Neutrophil (primary cell): Measurements from ENCODE around the gene ANKRD13B.
"Not testable (repeated sequence)": the region's sequence is repeated elsewhere in the genome, so short reads cannot be mapped to it uniquely, and the experiment has no call there.

Experiments
- H3K27ac ChIP-seq: fragments of 200-600 bp; sonication (generic); 2 replicates; pipeline ENCODE4 v1.5.1; 2016; ENCODE audit warnings: mild to moderate bottlenecking, moderate library complexity
- H3K27me3 ChIP-seq: fragments of 200-600 bp; sonication (generic); 2 replicates; pipeline ENCODE4 v1.6.0; 2016; ENCODE audit warnings: mild to moderate bottlenecking
- H3K36me3 ChIP-seq: fragments of 200-600 bp; sonication (generic); 2 replicates; pipeline ENCODE4 v1.5.1; 2017
- H3K4me1 ChIP-seq, 2 experiments: fragments of 200-600 bp in 1 of 2; sonication (generic) in 1 of 2; 1 replicate in 1 of 2; 2 replicates in 1 of 2; pipeline versions ENCODE4 v1.5.1 to v1.6.1; 2013 to 2016; ENCODE audit warnings: low read depth in 1 of 2, low read length in 1 of 2, mild to moderate bottlenecking in 1 of 2, moderate library complexity in 1 of 2; ENCODE audit not compliant: control insufficient read depth in 1 of 2, insufficient read depth in 1 of 2
- H3K4me3 ChIP-seq, 2 experiments: fragments of 200-600 bp in 1 of 2; sonication (generic) in 1 of 2; 1 replicate in 1 of 2; 2 replicates in 1 of 2; pipeline ENCODE4 v1.5.1; 2013 to 2016; ENCODE audit warnings: low read depth in 1 of 2, low read length in 1 of 2, mild to moderate bottlenecking in 1 of 2, moderate library complexity in 1 of 2
- H3K9me3 ChIP-seq: fragments of 200-600 bp; sonication (generic); 2 replicates; pipeline ENCODE4 v1.5.1; 2016
- TF ChIP-seq, protein P1 (sequence below): fragments of 200-600 bp; sonication (generic); IDR thresholded peaks from 2 replicates; pipeline ENCODE4 v1.5.1; 2016; ENCODE audit warnings: antibody characterized with exemption

ANKRD13B gene

GRCh38 chr17:29555840-29556239, 37.1 kb upstream of the ANKRD13B start:
- TF ChIP-seq, protein P1, sequence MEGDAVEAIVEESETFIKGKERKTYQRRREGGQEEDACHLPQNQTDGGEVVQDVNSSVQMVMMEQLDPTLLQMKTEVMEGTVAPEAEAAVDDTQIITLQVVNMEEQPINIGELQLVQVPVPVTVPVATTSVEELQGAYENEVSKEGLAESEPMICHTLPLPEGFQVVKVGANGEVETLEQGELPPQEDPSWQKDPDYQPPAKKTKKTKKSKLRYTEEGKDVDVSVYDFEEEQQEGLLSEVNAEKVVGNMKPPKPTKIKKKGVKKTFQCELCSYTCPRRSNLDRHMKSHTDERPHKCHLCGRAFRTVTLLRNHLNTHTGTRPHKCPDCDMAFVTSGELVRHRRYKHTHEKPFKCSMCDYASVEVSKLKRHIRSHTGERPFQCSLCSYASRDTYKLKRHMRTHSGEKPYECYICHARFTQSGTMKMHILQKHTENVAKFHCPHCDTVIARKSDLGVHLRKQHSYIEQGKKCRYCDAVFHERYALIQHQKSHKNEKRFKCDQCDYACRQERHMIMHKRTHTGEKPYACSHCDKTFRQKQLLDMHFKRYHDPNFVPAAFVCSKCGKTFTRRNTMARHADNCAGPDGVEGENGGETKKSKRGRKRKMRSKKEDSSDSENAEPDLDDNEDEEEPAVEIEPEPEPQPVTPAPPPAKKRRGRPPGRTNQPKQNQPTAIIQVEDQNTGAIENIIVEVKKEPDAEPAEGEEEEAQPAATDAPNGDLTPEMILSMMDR: no peak
- Histone ChIP-seq H3K27me3 (no peaks in the 10 kb centered on the region), H3K27ac (no peak overlapping the region), H3K4me3 (no peak overlapping the region), H3K4me1 (no peaks in the 10 kb centered on the region), H3K36me3 (no peaks in the 10 kb centered on the region), H3K9me3 (no peaks in the 10 kb centered on the region)

DNA sequence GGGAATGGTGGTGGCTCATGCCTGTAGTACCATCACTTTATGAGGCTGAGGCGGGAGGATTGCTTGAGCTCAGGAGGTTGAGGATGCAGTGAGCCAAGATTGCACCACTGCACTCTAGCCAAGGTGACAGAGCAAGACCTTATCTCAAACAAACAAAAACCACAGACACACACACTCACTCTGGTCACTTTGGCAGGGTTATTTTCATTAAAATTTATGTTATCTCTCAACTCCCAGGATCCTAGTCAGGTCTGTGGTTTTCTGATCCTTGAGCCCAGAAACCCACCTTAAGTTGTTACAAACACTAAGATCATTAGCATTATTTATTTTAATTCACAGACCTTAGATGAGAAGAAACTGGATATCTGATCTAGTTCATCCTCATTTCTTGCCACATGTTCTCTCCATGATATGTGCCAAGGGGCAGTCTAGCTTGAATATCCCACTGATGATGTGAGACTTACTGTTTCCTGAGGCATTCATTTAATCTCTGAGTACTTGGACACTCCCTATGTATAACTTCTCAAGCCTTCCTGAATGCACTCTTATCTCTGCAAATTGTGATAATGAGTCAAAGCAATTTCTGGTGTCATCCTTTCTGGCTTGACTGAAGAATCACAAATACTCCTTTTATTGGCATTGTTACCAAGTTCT, 35.7 kb upstream of the ANKRD13B start:
- TF ChIP-seq, protein P1: no peak
- peaks cover 9% of the 10 kb centered on the region for H3K27me3 ChIP-seq
- no peaks in the 10 kb centered on the region for H3K4me1 ChIP-seq
- H3K36me3 ChIP-seq: no peaks in the 10 kb centered on the region
- no peaks in the 10 kb centered on the region for H3K9me3 ChIP-seq
- H3K4me3 ChIP-seq: no peak overlapping the region
- no peak overlapping the region for H3K27ac ChIP-seq

DNA sequence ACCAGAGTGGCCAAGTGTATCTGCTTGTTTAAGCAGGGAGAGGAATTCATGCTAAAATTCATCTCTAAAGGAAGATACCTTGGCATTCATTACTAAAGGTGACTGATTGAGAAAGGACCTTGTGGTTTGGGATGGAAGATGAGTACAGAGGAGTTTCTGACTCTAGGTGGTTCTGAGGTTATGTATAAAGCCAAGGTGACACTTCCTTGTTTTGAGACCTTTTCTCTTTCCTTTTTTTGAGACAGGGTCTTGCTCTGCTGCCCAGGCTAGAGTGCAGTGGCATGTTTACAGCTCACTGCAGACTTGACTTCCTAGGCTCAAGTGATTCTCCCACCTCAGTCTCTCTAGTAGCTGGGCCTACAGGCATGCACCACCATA, 35.2 kb upstream of the ANKRD13B start:
- Histone ChIP-seq H3K4me1 (no peaks in the 10 kb centered on the region), H3K36me3 (no peaks in the 10 kb centered on the region), H3K9me3 (no peaks in the 10 kb centered on the region), H3K4me3 (no peak overlapping the region), H3K27ac (no peak overlapping the region), H3K27me3 (peaks cover 9% of the 10 kb centered on the region)
- TF ChIP-seq, protein P1: no peak

GRCh38 chr17:29558139-29558538, 34.8 kb upstream of the ANKRD13B start:
- not testable (repeated sequence) for H3K27ac ChIP-seq, H3K27me3 ChIP-seq, H3K4me3 ChIP-seq, H3K4me1 ChIP-seq, H3K36me3 ChIP-seq, H3K9me3 ChIP-seq

GRCh38 chr17:29559640-29560039, 33.3 kb upstream of the ANKRD13B start:
- H3K27me3 ChIP-seq: peaks cover 13% of the 10 kb centered on the region
- no peak overlapping the region for H3K27ac ChIP-seq
- H3K9me3 ChIP-seq: no peaks in the 10 kb centered on the region
- H3K4me1 ChIP-seq: no peaks in the 10 kb centered on the region
- TF ChIP-seq, protein P1: no peak
- no peak overlapping the region for H3K4me3 ChIP-seq
- no peaks in the 10 kb centered on the region for H3K36me3 ChIP-seq

DNA sequence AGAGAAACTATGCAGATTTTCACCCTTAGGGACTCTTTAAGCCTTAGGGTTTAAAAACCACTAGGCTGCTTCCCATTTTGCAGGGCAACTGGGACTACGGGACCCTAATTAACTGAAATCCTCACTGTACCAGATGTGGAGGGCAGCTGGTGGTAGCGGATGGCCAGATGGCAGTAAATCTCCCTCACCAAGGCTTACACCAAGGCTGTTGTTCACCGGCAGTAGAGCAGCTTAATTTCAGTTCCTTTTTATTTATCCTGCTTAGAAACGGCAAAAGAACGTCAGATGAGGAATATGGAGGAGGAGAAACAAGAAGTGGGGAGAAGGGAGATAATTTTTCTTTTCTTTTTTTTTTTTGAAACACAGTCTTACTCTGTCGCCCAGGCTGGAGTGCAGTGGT, 32.6 kb upstream of the ANKRD13B start:
- Histone ChIP-seq H3K4me1 (peaks cover 0 to under 1% of the 10 kb centered on the region in 2 experiments), H3K36me3 (no peaks in the 10 kb centered on the region), H3K27ac (no peak overlapping the region), H3K9me3 (no peaks in the 10 kb centered on the region), H3K4me3 (no peak overlapping the region), H3K27me3 (peaks cover 20% of the 10 kb centered on the region)
- TF ChIP-seq, protein P1: no peak
